H1 (cell line): ENCODE results near the gene IFNA17. TPM values are rescaled to one million over a fixed set of nuclear protein-coding genes. Genes with fewer than 3 reads are reported as not detected.

Source experiments
- CEBPB ChIP-seq: IDR thresholded peaks from 2 replicates; pipeline ENCODE4 v1.6.1; 2012; ENCODE audit warnings: low read depth, low read length
- JUND ChIP-seq: IDR thresholded peaks from 2 replicates; pipeline ENCODE4 v1.6.1; 2011; ENCODE audit warnings: mild to moderate bottlenecking, improper control_type of control experiment, low read length
- PHF8 ChIP-seq: fragments of 200-600 bp; sonication (generic); conservative IDR thresholded peaks from 2 replicates; pipeline ENCODE4 v1.7.1; 2012; ENCODE audit warnings: low read depth, mild to moderate bottlenecking, inconsistent platforms, low read length, moderate library complexity
- RNF2 ChIP-seq: fragments of 200-900, 300-1000 bp; sonication (generic); IDR thresholded peaks from 2 replicates; pipeline ENCODE4 v1.7.1; 2016; ENCODE audit warnings: borderline replicate concordance, low read depth, mild to moderate bottlenecking, antibody characterized with exemption, low read length; ENCODE audit not compliant: poor library complexity, severe bottlenecking; ENCODE audit errors: missing control alignments
- polyA plus RNA-seq, 7 experiments: library from polyadenylated mRNA; depleted of rRNA in 3 of 7; stranded (reverse) in 5 of 7; unstranded in 2 of 7; fragments of >200 nt in 5 of 7; fragments of 200-250 nt in 2 of 7; gene quantifications; 1 replicate in 5 of 7; 2 replicates in 1 of 7; 4 replicates in 1 of 7; pipeline versions ENCODE4 v1.2.1 to v1.2.3, GENCODE V29; 2011 to 2013; ENCODE audit warnings: missing spikeins in 2 of 7, mixed read lengths in 2 of 7
- total RNA-seq: library from RNA; stranded (reverse); fragmentation: NEBNext Ultra II Directional; extraction: Animal tissue kit (Norgen Biotek cat#: 25700); gene quantifications from 2 replicates; pipeline ENCODE4 v1.2.1, GENCODE V29; 2021
- TF ChIP-seq, protein P1 (sequence below), 3 experiments: IDR thresholded peaks; 1 replicate in 2 of 3; 2 replicates in 1 of 3; pipeline versions ENCODE4 v1.5.1 to v1.6.1; 2011; ENCODE audit warnings: low read length in 3 of 3, mild to moderate bottlenecking in 3 of 3, inconsistent platforms in 2 of 3, low read depth in 1 of 3, moderate library complexity in 1 of 3; ENCODE audit not compliant: insufficient read depth in 1 of 3; ENCODE audit errors: control extremely low read depth in 1 of 3
- TF ChIP-seq, protein P2 (sequence below): IDR thresholded peaks from 2 replicates; pipeline ENCODE4 v1.6.1; 2011; ENCODE audit warnings: low read depth, mild to moderate bottlenecking, low read length; ENCODE audit not compliant: insufficient read depth

IFNA17 gene
- total and polyA plus RNA-seq, 2 of the 8 experiments (the other 6 are each of a cell fraction or from before 2014, with no cell fraction given) = not detected

DNA sequence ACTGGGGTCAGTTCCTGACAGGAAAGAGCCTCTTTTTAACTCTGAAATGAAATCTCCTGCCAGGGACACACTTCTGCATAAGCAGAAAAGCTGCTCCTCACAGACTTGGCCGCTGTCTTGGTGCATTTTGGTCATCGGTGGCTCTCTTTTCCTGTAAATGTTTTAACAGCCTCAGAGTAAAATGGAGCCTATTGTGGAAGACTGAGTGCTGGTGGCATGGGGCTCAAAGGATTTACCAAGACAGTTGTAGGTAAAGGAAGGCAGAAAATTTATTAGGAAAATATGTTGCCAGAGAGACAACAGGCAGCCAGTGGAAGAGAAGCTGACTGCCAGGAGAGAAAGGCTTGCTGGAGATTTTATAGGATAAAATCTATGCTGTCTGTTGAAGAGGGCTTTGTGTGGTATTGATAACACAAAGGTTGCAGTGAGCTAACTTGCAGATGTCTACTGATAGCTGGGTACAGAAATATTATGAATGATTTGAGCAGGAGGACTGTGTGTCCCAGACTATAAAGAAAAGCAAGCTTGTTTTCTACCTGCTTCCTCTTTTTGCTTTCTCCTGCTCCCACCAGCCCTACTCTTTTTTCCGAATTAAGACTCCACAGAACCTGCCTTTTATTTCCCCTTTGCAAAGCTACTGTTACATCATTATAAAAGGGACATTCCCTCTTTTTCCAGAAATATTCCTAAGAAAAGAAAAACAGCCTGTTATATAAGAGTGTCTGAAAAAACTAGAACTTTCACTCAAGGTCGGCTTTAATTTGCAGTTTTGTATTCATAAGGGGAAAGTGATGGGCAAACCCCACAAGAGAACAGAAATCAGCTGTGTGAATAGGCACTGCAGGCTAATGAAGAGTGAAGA is 39.7 kb upstream of the IFNA17 start (continued):
- TF ChIP-seq, protein P1, sequence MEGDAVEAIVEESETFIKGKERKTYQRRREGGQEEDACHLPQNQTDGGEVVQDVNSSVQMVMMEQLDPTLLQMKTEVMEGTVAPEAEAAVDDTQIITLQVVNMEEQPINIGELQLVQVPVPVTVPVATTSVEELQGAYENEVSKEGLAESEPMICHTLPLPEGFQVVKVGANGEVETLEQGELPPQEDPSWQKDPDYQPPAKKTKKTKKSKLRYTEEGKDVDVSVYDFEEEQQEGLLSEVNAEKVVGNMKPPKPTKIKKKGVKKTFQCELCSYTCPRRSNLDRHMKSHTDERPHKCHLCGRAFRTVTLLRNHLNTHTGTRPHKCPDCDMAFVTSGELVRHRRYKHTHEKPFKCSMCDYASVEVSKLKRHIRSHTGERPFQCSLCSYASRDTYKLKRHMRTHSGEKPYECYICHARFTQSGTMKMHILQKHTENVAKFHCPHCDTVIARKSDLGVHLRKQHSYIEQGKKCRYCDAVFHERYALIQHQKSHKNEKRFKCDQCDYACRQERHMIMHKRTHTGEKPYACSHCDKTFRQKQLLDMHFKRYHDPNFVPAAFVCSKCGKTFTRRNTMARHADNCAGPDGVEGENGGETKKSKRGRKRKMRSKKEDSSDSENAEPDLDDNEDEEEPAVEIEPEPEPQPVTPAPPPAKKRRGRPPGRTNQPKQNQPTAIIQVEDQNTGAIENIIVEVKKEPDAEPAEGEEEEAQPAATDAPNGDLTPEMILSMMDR (IDR thresholded peaks at IDR 0.05; ENCODE audit: control extremely low read depth in 1 of 3, insufficient read depth in 1 of 3, low read depth in 1 of 3, low read length in 3 of 3) = no peak
- no peak for TF ChIP-seq CEBPB
- TF ChIP-seq, protein P2, sequence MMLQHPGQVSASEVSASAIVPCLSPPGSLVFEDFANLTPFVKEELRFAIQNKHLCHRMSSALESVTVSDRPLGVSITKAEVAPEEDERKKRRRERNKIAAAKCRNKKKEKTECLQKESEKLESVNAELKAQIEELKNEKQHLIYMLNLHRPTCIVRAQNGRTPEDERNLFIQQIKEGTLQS = no peak
- TF ChIP-seq JUND = no peak
- TF ChIP-seq PHF8 = no peak
- TF ChIP-seq RNF2 = no peak
